Coronary artery (tissue), 2 donors: ENCODE results near the gene TMEM191B.
A peak's percentile ranks its signal among the peaks of the same experiment; 100 is the strongest.
"Not testable (repeated sequence)": the region's sequence is repeated elsewhere in the genome, so short reads cannot be mapped to it uniquely, and the experiment has no call there.

Experiments used
- DNase-seq: peaks from one replicate; pipeline ENCODE4 v3.0.0-alpha.2; 2017; ENCODE audit warnings: low spot score
- H3K27ac ChIP-seq, 2 donors: fragments of 200-600 bp; sonication (generic); one replicate each; pipeline ENCODE4 v1.5.1; 2016 to 2019
- H3K4me3 ChIP-seq: fragments of 200-600 bp; sonication (generic); 2 replicates; pipeline ENCODE4 v1.5.1; 2016; ENCODE audit warnings: mild to moderate bottlenecking, moderate library complexity

Gene TMEM191B

GRCh38 chr22:18527752-18528596 is at the start of gene TMEM191B:
Gene TMEM191B, plus strand, starts transcription at chr22:18527802. Its CDS starts 179 bp downstream, at chr22:18527981.
- not testable (repeated sequence) for H3K4me3 ChIP-seq, H3K27ac ChIP-seq, DNase-seq

GRCh38 chr22:18496227-18496626 is 31.4 kb upstream of the TMEM191B start:
- not testable (repeated sequence) for DNase-seq, H3K4me3 ChIP-seq, H3K27ac ChIP-seq

GRCh38 chr22:18511327-18511726 is 16.3 kb upstream of the TMEM191B start:
- DNase-seq, H3K27ac ChIP-seq, H3K4me3 ChIP-seq: not testable (repeated sequence)

GRCh38 chr22:18512378-18512777 is 15.2 kb upstream of the TMEM191B start:
- not testable (repeated sequence) for DNase-seq, H3K4me3 ChIP-seq, H3K27ac ChIP-seq

- H3K4me3 ChIP-seq, H3K27ac ChIP-seq, DNase-seq: not testable (repeated sequence)
Measured at GRCh38 chr22:18513454-18513853, 14.1 kb upstream of the TMEM191B start.

- not testable (repeated sequence) for H3K27ac ChIP-seq, DNase-seq, H3K4me3 ChIP-seq
Measured at GRCh38 chr22:18518061-18518460, 9.5 kb upstream of the TMEM191B start, which contains the start of gene GGTLC3. Gene GGTLC3, minus strand, starts transcription at chr22:18518161. Its CDS starts 264 bp downstream, at chr22:18517897.

GRCh38 chr22:18522762-18523161 is 4.8 kb upstream of the TMEM191B start:
- H3K27ac ChIP-seq, H3K4me3 ChIP-seq: not testable (repeated sequence)

GRCh38 chr22:18523328-18523727 is 4.3 kb upstream of the TMEM191B start:
- not testable (repeated sequence) for DNase-seq

More at GRCh38 chr22:18522762-18523161, 4.8 kb upstream of the TMEM191B start:
- not testable (repeated sequence) for DNase-seq

GRCh38 chr22:18528597-18529415 is 1.2 kb downstream of the TMEM191B start:
- H3K27ac ChIP-seq, H3K4me3 ChIP-seq: not testable (repeated sequence)
- peak; percentile 72 for DNase-seq

More at GRCh38 chr22:18523328-18523727, 4.3 kb upstream of the TMEM191B start:
- not testable (repeated sequence) for H3K4me3 ChIP-seq, H3K27ac ChIP-seq

- not testable (repeated sequence) for DNase-seq, H3K4me3 ChIP-seq, H3K27ac ChIP-seq
Measured at GRCh38 chr22:18529416-18530145, 2.0 kb downstream of the TMEM191B start.

GRCh38 chr22:18533633-18534032 is 6.0 kb downstream of the TMEM191B start:
- not testable (repeated sequence) for DNase-seq, H3K27ac ChIP-seq

GRCh38 chr22:18534315-18534714 is 6.7 kb downstream of the TMEM191B start:
- H3K27ac ChIP-seq, H3K4me3 ChIP-seq, DNase-seq: not testable (repeated sequence)

More at GRCh38 chr22:18533633-18534032, 6.0 kb downstream of the TMEM191B start:
- H3K4me3 ChIP-seq, result not testable (repeated sequence)

- not testable (repeated sequence) for H3K4me3 ChIP-seq, H3K27ac ChIP-seq, DNase-seq
Measured at GRCh38 chr22:18539994-18540393, 12.4 kb downstream of the TMEM191B start.

- not testable (repeated sequence) for H3K4me3 ChIP-seq, H3K27ac ChIP-seq, DNase-seq
Measured at GRCh38 chr22:18543400-18543799, 15.8 kb downstream of the TMEM191B start.

GRCh38 chr22:18544615-18545014 is 17.0 kb downstream of the TMEM191B start:
- DNase-seq, H3K4me3 ChIP-seq, H3K27ac ChIP-seq: not testable (repeated sequence)

- not testable (repeated sequence) for H3K27ac ChIP-seq, DNase-seq, H3K4me3 ChIP-seq
Measured at GRCh38 chr22:18549458-18550179, 22.0 kb downstream of the TMEM191B start.

- not testable (repeated sequence) for H3K4me3 ChIP-seq, DNase-seq, H3K27ac ChIP-seq
Measured at GRCh38 chr22:18551046-18551445, 23.4 kb downstream of the TMEM191B start.
